Measurements from ENCODE around the gene SLC20A1.

SLC20A1 gene

DNA sequence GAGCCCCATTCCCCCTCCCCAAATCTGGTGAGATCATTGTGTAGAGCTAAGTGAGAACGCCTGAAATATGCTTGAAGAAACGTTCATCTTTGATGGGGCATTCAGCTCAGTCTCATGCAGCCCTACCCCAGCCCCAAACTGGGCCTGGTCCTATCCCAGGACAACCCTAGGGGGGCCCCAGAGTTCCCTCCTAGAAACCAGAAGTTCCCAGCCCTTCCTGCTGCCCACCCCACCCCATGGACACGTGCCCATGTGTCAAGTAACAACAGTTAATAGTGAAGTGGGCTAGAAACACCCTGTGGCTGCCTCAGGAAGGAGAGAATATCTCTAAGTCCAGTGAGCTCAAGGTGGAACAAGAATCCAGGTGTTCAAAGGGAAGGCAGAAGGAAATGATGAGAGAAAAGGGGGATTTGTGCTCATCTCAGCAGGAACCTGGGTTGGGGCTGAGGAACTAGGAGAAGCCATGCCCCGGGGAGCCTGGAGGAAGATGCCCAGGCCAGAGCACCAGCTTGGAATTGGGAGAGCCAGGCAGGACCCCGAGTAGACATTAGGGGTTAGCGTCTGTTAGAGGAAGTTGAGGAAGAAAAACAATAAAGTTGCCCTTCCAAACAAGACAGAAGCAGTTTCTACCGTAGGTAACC, 20.1 kb upstream of the SLC20A1 start:
- no peak for DNase-seq (ENCODE audit: low read depth, low spot score)

DNA sequence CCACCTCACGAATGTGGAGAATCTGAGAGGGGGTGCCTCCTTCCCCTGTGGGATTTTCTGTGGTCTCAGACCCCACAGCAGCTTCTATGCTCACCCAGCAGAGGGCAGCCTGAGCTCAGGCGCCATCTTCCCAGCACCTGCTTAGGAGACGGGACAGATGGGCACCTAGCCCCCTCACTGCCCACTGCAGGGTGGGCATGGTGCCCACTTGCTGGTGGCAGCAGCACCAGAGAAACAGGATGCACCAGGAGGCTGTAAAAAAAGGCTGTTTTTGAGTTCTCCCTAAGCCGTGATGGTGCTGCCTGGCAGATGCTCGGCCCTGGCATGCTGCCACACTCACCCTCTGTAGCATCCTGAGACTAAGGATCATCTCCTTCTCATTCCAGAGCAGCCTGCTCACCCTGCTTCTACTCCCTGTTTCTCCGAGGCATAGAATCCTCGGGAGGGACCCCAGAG, 19.1 kb upstream of the SLC20A1 start:
- peak; percentile 89 for DNase-seq (ENCODE audit: low read depth, low spot score)

DNA sequence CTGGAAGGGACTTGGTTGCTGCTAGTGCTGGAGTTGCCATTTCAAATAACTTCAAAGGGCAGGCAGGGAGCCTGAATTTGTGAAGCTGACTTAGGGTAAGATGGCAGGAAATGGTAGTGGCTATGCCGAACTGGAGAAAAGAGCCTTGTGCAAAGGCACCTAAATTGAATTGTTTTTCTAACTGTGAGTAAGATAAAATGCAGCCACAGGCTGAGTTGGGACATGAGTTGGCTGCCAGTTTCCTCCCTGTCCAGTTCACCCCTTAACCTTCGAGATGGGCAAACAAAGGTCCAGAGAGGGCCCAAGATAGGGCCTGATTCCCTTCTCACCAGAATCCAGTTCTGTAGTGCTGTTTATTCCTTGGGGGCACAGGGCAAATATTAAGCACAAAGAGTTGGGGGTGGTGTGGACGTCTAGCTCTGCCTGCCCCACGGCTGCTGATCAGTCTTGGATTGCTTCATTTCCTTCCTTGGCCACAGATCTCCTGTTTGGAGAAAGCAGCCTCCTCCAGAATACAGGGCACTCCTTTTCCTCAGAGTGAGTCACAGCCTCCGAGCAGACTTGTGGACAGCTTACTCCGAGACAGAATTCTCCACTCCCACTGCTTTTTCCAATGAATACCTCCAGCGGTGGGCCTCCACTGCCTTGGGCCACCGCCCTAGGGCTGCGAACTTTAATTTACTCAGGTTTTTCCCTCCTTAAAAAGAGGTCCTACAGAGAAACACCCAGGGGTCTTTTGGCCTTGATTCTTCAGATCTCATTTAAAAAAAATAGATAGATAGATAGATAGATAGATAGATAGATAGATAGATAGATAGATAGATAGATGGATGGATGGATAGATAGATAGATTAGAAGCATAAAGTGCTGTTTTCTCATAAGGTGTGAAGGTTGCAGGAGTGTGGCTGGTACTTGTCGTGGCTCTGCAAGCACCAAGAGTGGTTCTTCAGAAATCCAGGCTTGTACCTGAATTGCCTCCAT, 18.4 kb upstream of the SLC20A1 start:
- peak; percentile 91 for DNase-seq (ENCODE audit: low read depth, low spot score)

DNA sequence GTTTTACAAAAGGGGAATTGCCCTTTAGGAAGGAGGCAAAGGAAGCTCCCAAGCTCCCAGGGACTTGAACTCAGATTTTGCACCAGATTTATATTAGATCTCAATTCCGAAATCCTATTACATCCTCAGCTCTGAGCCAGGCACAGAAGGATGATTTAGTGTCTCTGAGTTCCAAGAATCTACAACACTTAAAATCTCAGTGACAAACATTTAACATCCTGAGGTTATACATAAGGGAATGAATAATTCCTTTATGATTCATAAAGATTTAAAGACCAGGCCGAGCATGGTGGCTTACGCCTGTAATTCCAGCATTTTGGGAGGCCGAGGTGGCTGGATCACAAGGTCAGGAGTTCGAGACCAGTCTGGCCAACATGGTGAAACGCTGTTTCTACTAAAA, 16.5 kb upstream of the SLC20A1 start:
- no peak for DNase-seq (ENCODE audit: low read depth, low spot score)

DNA sequence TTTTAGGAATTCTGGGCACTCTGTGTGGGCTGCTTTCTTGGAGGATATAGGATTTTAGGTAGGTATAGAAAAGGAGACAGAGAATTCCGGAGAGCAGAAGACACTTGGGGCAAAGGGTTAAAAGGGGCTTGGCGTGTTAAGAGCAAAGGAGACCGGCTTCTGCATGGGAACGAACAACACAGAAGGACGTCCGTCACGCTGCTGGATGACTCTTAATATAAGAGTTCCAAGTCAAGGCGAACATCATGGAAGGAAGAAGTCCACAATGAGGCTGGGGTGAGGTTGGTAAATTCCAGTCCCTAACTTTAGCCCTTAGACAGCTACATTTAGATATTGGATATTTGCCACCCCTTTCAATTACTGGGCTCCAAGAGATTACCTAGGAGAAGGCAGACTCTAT, 15.9 kb upstream of the SLC20A1 start:
- DNase-seq (ENCODE audit: low read depth, low spot score), result no peak

DNA sequence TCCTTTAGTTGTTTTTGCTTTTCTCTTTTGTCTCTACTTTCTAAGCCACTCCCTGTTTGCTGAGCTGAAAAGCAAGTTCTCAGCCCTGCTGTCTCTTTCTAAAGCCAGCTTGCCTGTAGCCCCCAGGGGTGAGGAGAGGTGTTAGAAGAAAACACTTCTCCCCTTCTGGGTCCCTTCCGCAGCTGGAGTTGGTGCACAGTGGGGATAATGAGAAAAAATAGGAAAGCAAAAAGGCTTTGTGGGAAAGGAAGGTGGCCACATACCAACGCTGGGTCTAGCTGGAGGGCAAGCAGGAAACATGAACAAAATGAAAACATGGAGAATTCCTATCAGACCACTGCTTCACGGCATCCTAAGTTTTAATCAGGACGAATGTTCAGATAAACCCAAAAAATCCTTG, 15.5 kb upstream of the SLC20A1 start:
- DNase-seq (ENCODE audit: low read depth, low spot score), result peak; percentile 35

DNA sequence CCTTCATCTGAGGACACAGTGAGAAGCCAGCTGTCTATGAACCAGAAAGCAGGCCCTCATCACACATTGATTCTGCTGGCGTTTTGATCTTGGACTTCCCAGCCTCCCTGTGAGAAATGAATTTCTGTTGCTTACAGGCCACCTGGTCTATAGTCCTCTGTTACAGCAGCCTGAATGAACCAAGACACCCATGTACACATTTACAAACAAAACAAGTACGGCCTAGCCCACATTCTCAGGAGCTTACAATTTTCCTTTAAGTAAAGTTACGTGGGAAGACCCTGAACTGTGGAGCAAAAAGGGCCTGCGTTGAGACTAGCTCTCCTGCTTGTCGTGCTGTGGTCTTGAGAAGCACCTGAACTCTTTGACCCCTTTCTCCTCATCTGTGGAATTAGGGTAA, 12.0 kb upstream of the SLC20A1 start:
- DNase-seq (ENCODE audit: low read depth, low spot score), result no peak

DNA sequence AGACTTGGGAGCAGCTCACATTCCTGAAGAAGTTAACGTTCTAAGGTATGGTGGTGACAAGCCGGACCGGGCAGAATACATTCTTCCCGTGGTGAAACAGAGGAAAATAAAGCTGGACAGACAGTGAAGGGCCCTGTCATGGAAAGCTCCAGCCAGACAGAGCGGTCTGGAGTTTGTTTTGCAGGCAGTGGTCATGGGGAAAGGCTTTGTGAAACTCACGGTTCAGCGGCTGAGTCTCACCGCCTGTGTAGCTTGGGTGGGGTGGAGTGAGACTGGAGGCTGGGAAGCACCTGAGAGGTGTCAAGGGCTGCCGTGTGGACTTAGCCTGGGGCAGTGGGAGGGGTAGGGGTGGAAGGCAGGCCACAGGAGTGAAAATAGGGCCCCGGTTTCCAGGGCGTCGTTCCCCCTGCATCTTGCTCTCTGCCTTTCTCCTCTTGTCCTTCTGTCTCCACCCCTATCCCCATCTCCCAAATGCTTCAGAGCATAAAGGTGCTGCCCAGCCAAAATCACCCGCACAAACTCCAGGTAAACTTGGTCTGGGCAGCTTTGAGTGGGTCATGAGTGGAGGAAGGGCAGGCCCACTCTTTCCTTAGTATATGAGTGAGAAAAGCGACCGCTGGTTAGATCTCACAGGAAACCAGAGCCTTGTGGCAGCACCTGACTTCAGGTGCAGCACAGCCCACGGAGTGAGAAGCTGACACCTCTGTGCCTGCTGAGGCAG, 11.4 kb upstream of the SLC20A1 start:
- peak; percentile 22 for DNase-seq (ENCODE audit: low read depth, low spot score)

DNA sequence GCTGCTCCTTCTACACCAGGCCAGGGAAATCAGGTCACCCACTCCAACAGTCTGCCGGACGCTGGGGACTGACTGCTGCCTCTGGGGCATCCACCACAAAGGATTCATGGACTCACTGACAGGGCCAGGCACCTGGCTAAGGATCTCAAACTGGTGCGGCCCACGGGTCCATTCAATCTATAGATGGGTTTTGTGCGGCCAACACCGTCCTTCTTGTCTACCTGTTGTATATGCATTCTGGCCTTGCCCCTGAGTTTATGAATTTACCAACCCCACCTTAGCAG, 10.9 kb upstream of the SLC20A1 start:
- no peak for DNase-seq (ENCODE audit: low read depth, low spot score)

DNA sequence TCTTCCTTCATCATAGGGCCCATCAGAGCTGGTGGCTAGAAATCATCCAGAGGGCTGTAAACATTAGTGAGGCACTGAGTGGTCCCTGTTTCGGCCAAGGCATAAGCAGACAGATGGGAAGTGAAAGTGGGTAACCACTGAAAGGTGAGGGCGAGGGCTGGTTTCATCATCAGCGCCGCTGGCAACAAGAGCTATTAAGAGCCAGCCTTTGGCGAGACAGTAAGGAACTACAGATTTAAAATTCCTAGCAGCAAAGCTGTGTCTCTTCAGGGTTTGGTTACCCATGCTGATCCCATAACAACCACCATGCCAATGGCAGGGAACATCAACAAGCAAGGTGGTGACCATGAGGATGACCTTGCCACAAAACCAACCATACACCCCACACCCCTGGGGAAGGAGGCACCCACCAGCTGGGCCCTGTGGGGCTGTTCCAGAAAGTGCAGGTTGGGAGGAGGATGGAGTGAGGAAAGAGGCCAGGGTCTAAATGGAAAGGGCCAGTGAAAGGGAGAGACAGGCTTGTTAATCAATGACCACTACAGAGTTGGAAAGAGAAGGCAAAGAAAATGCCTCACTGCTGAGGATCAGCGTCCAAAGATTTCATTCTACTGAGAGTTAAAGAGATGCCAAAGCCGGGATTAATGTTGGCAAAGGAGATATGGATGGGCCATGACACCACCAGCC, 9.0 kb upstream of the SLC20A1 start:
- DNase-seq (ENCODE audit: low read depth, low spot score), result no peak

DNA sequence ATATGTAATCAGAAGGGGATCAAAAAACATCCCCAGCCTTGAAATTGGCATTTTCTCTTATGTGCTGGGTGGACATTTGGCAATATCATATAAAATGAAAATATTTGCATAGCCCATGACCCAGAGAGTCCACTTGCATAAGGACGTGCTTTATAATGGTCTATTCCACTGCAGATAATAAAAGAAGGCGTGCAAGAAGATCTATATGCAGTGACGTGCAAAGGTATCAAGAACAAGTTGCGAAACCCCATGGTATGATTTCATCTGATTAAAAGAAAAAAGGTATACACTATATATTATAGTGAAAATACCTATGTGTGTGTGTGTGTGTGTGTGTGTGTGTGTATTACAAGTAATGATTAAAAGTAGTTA, 8.5 kb upstream of the SLC20A1 start:
- no peak for DNase-seq (ENCODE audit: low read depth, low spot score)

DNA sequence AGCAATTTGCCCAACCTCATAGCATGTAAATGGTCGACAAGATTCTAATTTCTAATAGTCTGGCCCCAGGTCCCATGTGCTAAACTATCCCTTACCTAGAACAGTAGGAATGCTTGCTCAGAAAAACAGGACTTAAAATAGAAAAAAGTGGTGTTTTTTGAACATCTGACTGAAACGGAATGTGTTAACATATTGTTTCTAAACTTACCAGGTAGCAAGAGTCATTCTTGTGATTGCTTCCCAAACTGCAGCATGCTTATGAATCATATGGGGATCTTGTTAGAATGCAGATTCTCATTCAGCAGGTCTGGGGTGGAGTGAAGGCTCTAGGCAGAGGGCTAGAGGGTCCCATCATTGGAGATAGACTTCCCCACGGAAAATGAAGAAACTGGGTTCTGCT, 5.8 kb upstream of the SLC20A1 start:
- no peak for DNase-seq (ENCODE audit: low read depth, low spot score)

DNA sequence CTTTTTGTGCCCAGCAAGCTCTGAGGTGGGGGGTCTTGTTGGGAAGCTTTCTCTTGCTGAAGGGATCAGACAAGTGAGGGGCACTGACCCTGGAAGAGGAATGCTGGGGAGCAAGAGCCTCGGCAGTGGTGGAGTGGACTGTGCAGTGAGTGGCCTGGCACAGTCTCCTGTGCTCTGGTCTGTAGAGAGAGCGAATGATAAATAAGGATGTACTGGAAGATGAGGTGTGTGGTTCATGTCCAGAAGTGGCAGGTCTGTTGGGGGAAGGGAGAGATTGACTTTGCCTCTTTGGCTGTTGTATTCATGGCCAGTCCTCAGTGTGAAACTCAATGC, 5.3 kb upstream of the SLC20A1 start:
- no peak for DNase-seq (ENCODE audit: low read depth, low spot score)

DNA sequence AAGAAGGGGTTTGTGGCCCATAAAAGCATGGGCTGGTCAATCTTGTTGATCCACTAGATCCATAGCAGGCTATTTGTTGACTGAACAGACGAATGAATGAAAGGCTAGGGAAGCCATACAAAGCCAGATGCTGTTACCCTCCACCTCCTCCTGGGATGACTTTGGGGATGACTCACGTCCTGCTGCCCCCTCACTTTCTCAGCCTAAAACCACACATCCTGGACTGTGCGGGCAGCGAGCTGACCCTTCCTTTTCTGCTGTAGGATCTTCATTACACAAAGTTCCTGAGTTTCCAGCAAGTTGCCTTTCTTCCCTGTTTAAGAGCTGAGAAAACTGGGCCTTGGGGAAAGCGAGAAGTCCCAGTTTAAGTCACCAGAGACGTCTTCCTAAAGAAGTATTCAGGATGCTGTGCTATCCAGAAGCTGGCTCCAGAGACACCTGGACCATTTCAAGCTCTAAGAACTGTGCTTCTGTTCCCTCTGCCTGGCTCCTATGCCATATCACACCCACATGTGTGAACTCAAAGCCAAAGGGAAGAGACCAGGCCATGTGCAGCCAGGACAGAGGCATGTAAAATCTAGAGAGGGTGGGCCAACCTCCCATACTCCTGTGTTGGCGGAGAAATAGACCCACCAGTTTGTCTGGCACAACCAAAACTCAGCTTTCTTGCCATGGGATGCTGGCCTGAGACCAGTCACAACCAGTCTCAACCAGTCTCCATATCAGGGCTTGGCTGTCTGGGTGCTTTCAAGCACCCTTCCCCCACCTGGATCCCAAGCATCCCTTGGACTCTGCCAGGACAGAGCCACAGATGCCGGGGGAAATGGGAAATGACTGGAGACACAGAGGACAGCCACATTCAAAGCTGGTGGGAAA, 4.7 kb upstream of the SLC20A1 start:
- DNase-seq (ENCODE audit: low read depth, low spot score), result peak; percentile 67

DNA sequence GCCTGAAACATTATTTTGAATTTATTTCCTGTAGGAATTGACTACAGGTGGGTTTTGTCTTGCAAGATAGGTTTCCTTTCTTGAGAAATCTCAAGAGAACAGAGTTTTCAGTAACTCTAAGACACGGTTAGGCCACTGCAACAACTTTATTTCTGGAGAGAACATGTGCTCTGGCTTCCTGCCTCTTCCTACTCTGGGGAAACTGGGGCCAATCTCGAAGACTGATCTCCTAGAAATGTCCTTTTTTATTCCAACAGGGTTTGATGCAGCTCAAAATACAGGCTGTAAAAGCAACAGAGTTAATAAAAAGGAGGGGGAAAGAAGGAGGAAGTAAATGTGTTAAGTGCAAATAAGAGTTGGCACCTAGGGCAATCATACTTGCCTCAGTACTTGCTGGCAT, 4.0 kb upstream of the SLC20A1 start:
- no peak for DNase-seq (ENCODE audit: low read depth, low spot score)

DNA sequence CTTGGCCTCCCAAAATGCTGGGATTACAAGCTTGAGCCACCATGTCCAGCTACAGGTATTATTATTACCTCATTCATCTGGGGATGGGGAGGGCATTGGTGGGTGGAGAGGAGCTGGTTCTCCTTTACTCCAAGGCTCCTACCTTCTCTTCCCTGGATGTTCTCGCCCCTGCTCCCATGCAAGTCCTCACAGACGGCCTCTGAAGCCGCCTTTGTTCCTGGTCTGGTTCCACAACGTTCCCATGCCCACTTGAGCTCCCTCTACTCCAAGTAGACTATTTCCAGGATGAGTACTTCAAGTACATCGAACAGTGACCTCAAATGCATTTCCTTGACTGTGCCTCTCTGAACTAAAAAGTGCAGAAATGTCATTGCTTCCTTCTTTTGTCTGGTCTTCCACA, 3.2 kb upstream of the SLC20A1 start:
- DNase-seq (ENCODE audit: low read depth, low spot score), result no peak

DNA sequence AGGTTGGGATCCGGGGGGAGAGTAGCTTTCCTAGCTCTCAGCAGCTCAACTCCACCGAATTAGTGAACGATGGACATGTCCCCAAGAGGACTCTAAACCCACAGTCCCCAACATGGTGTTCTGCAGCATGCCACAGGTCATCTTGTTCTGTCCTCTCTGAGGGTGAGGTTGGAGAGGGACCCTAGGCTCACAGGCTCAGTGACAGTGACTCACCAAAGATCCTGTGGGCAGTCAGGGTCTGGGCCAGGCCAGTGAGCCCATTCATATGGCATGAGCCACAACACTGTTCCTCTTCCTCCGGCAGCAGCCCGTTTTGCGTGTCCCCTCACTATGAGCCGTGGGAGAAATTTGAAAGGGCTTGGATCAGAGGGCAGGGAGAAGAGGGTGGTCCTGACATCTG, 2.8 kb upstream of the SLC20A1 start:
- no peak for DNase-seq (ENCODE audit: low read depth, low spot score)

DNA sequence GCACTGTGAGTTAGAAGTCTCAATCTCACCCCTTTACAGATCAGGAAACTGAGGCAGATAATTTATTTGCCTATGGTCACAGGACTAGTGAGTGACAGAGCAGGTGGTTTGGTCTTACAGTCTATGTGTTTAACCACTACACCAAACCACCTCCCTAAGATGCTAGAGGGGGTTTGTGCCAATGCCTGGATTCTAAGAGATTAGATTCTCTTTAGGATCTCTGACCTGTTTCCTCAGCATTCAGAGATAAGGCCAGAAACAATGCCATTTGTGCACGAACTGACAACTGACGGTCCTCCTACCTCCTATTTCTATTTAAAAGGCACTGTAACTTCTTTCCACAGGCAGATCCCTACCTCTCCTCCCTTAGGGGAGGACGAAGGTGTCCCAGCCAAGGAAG, 2.3 kb upstream of the SLC20A1 start:
- DNase-seq (ENCODE audit: low read depth, low spot score), result no peak

DNA sequence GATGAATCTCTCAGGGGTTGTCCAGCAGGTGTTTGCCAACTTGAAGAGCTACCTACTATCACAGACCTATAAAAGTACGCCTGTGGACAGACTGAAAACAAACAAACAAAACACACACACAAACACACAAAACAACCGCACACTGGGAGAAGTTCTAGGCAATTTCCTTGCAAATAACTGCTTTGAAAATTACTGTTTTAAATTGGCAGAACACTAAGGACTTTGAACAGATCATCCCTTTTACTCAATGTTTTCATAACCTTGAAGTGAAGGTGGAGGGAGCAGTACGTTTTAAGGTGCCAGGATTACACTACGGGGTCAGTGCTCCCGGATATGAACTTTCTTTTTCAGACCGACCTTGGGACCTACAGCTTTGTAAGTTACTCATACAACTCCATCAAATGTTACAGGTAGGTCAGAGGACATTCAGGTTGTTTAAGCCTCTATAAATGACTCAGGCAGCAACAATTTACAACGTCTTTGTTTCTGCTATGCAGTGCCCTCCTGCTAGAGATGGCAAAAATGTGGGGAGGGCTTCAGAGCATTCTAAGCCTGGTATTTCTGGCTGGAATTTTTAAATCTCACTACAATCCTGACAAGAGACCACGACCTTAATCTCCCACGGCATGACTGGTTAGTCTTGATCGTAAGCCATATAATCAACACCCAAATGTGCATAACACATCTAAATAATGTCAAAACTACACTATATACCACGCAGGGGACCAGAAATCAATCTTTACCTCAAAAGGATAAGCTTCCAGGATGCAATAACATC, 1.4 kb upstream of the SLC20A1 start:
- peak; percentile 79 for DNase-seq (ENCODE audit: low read depth, low spot score)

DNA sequence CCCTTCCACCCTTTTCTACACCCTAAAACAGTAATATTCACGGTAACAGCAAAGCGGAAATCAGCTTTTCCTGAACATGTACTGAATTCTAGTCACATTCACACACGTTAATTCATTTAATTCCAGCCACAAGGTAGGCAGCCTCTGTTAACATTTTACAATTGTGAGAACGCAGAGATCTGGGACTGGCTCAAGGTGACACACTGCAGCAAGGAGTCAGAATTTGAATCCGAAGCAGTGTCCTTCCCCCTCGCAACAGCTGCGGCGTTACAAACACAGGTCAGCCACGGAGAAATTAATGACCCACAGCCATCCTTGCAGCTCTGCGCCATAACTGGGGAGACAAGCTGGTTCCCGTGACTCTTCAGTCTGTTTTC, 818 bp upstream of the SLC20A1 start:
- DNase-seq (ENCODE audit: low read depth, low spot score), result no peak
